CD4-positive, alpha-beta T cell treated with Interferon gamma for 1 hour (primary cell): ENCODE measurements around the gene SMYD3.

Source experiments
- DNase-seq: peaks from one replicate; pipeline ENCODE4 v3.0.0-alpha.2; 2020

The SMYD3 gene

DNA sequence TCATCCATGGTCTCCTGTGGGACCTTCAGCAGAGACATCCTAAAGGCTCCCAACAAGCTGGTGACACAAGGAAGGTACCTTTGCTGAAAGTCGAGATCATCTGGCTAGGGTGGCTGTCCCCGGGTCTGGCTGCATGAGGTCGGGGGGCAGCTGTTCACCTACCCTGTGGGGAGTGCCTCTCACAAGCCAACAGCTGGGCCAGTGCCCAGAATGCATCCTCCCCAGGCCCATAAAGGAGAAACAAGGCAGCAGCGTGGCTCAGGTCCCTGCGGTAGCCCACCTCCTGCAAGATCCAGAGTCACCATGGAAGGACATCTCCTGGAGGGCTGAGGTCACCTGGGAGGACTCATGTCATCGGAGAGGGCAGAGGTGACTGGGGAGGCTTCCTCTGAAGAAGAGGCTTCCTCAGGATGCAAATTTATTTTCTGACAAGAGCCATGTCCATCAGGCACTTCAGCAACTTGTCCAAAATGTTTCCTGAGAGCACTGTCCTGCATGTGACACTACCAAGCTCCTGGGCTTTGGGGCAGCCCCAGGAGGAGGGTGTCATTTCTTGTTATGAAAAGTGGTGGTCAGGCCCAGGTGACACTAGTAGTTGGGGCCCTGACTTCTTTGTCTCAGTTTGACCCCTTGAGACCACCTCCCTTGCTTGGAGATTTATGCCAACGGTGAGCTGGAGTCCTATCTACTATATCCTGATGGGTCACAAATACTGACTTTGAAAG, 6.7 kb upstream of the SMYD3 start:
- no peak for DNase-seq

DNA sequence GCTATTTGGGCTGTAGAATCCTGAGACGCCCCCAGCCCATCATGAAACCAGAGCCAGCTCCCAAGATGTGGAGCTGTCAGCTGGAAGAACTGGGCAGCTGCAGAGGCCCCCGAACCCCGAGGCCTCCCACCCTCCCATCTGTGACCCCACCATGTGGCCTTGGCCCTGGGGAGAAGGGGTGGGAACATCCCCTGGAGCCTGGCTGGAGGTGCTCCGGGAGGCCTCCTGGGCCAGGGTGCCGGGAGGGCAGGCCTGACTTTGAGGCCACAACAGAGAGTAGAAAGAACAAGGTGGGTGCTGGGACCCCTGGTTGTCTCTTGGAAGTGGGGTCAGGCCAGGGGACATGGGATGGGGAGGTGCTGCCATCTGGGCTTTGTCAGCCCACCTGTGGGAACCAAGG, 6.0 kb upstream of the SMYD3 start:
- DNase-seq = no peak

GRCh38 chr1:246512635-246513034, 5.6 kb upstream of the SMYD3 start:
- DNase-seq = no peak

DNA sequence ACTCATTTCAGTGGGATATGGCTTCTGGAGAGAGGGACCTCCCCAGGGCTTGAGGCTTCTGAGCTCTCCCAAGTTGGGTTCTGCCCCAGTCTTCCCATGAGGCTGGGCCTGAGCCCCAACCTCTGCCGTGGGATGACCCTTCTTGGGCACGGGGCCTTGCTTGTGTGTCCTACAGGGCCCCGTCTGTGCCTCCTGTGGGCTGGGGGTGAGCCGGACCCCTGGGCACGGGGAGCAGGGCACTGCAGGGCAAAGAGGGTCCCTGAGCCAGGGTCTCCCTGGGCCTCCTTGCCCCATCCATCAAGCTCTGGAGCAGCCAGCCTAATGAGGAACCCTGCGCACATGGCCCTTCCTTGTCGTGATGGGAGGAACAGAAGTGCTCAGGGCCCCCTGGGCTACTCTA, 5.2 kb upstream of the SMYD3 start:
- DNase-seq = no peak

GRCh38 chr1:246511203-246511602, 4.1 kb upstream of the SMYD3 start:
- DNase-seq = no peak

DNA sequence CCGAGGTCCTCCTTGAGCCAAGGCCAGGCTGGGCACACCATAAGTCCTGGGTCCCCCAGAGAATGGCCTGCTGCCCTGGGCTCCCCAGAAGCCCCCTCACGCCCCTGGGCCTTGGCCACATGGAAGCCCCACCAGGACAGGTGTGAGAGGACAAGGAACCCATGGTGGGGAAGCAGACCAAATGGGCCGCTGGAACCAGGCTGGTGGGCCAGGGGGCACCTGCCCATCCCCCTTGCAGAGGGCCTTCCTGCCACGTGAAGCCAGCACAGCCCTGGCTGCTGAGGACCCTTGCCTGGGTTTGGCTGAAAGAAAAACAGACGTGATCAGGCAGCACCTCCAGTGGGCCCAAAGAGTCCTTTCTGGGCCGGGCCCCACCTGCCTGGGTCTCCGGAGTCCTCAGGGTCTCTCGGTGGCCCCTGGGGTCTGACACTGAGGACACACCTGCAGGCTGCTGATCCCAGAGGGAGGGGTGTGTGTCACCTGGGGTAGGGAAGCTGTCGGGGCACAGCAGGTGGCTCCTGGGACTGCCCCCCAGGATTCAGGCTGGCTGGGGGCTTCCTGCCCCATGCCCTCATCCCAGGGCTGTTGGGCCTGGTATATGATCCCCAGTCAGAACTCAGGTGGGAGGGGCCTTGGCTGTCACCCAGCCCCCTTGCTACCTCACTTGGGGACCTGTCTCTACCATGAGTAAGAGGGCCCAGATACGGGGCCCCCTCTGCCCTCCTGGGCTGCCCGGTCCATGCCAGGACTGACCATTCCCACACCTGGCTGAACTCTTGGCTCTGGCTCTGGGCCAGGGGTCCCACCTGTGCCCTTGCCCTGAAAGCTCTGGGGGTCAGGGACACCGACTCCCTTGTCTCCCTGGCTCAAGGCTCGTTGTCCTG, 3.3 kb upstream of the SMYD3 start:
- no peak for DNase-seq

- DNase-seq = no peak
Observed at GRCh38 chr1:246508897-246509688, 2.0 kb upstream of the SMYD3 start.

GRCh38 chr1:246506367-246506673, 759 bp downstream of the SMYD3 start:
- DNase-seq = no peak

DNA sequence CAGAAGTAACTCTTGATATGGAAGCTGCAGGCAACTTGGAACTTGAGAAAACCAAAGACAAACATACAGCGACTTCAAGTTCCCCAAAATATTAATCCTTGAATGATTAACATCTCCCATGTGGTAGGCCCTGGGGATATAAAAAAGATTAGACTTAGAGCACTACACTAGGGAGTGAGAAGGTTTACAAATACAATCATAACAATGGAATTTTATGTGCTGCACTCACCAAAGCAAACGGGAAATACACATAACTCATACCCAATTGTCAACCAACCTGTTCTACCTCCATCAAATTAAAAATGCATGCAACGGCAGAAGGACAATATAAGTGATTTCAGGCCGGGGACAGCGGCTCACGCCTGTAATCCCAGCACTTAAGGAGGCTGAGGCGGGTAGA, 3.7 kb downstream of the SMYD3 start:
- no peak for DNase-seq

- DNase-seq = no peak
Observed at GRCh38 chr1:246497331-246497915, 9.7 kb downstream of the SMYD3 start.

- DNase-seq = no peak
Observed at GRCh38 chr1:246492611-246493245, 14.4 kb downstream of the SMYD3 start.

DNA sequence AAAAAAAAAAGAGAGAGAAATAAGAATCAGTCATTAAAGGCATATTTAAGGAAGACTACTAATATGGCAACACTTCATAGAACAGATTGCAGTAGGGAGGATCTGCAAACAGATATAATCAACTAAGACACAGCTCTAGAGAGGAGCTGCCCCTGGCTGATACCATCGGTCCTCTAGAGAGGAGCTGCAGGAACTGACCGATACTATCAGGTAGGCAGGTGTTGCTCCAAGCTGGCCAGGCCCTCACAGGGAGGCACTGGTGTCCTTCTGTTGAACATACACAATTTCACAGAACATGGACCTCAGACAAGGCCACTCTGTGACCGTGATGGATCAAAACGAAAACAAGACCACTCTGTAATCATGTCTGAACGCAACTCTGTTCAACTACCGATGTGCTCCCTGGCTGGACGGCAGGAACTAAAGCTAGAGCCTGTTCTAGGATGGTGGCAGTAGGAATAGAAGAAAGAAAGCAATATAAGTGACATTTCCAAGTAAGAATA, 15.5 kb downstream of the SMYD3 start:
- DNase-seq = no peak

DNA sequence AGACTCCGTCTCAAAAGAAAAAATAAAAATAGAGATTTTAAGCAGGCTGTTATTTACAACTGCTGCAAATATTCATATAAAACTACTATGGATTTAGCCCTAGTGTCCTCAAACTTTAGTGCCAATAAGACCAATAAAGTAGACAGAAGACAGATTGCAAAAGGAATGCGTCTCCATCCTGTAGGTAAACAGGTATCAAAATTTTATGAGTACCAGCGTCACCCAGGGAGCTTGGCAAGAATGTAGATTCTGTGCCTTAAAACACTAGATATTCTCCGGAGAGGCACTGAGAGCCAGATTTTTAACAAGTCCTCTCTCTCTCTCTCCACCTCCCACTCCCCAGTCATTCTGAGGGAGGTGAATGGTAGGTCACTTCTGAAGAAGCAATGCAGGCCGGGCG, 18.4 kb downstream of the SMYD3 start:
- DNase-seq = no peak

DNA sequence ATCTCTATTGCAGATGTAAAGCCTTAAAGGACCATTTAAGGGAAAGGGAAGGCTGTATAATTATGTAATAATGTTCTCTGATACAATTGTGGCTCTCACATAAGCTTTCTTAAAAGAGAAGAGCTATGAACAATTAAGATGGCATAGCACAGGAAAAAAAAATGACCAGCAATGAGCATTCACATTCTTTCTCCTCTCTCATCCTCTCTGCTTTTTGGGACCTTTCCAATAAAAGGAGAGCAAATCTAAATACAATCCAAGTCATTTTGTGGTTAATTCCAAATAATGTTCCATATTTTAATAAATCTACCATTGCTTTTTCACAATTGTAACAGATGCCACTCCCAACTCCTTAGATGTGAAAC, 23.5 kb downstream of the SMYD3 start:
- no peak for DNase-seq

DNA sequence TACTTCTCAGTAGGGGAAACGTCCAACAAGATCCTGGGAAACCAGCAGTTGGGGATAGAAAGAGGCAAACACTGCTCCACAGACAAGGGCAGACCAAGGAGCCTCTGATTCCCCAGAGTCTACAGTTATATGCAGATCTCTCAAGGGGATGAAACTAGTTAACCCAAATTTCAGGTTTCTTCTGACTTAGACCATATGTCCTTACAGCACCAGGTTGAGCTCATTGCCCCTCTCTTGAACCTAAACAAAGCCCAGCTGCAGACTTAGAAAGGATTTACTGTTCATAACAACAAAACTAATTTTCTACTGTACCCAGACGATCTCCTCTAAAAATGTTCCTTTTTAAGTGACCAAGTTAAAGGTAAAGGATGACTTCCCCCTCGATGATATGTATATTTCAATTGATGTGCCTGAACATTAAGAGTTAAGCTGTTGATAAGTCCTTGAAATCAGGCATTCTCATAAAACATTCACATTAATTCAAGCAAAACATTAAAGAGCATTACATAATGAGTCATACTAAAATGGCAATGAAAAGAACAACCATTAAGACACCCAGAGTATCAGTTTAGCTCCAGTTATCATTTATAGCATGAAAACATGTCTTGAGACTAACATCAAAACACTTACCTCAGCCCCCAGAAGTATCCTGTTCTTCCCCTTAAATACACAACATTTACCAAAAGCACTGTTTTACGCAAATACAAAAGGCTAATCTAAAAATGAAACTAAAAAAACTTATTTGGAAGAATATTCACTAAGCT, 24.1 kb downstream of the SMYD3 start:
- no peak for DNase-seq

DNA sequence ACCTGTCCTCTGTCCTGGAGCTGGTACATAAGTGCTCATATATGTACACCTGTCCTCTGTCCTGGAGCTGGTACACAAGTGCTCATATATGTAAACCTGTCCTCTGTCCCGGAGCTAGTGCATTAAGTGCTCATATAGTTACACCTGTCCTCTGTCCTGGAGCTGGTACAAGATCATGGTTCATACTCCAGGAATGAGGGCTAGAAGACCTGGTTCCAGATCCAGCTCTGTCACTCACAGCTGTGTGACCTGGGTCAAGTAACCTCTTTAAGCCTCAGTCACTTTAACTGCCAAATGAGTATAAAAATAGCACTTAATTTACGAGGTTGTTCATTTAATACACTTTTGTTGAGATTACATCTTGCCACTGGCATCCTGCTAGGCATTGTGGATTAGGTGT, 28.0 kb downstream of the SMYD3 start:
- DNase-seq = no peak

DNA sequence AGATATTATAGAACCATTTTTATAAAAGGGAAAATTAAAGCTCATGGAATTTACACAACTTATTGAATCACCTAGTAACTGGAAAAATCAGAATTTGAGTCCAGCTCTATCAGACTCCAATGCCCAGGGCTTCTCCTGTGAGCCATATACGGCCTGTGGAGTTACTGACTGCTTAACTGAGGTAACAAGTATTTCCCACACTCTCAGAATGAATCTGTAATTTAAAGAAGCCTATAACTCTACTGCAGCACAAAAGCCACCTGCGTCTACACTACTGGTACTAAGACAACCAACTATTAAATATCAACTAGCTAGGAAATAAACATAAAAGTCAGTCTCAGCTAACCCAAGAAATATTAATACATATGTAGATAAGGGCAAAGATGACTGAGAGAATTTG, 29.4 kb downstream of the SMYD3 start:
- no peak for DNase-seq

- no peak for DNase-seq
Observed at GRCh38 chr1:246476771-246477170, 30.3 kb downstream of the SMYD3 start.

GRCh38 chr1:246471688-246472087, 35.4 kb downstream of the SMYD3 start:
- DNase-seq = no peak

- no peak for DNase-seq
Observed at GRCh38 chr1:246470585-246470984, 36.5 kb downstream of the SMYD3 start.

DNA sequence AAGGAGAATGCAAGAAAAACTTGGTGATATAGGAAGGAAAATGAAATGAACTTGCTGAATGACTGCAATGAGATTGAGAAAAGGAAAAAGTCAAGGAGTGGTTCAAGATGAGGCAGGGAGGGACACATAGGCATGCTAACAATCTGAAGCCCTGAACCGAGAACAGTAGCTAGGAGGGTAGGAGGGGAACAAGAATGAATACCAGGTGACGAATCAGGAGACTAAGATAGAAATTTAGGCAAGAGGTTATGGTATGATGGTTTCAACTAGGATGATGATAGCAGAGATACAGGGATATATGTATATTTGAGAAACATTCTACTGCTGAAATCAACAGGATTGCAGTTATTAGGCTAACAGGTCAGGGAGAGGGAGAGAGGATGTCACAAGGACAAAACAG, 44.1 kb downstream of the SMYD3 start:
- DNase-seq = no peak

GRCh38 chr1:246460406-246460805, 46.7 kb downstream of the SMYD3 start:
- DNase-seq = no peak
